ENCODE results near the gene PTGDR2. TPM values are rescaled to one million over a fixed set of nuclear protein-coding genes. Genes with fewer than 3 reads are reported as not detected.

The PTGDR2 gene
- total RNA-seq, 1 donor from 2014 or later = 0.86 TPM

GRCh38 chr11:60864856-60865513 is 9.2 kb upstream of the PTGDR2 start:
- no peaks in the 10 kb centered on the region for H3K9me3 ChIP-seq
- no peaks in the 10 kb centered on the region for H3K4me1 ChIP-seq
- DNase-seq = peak; percentile 16
- H3K36me3 ChIP-seq = no peaks in the 10 kb centered on the region
- TF ChIP-seq, protein P1, sequence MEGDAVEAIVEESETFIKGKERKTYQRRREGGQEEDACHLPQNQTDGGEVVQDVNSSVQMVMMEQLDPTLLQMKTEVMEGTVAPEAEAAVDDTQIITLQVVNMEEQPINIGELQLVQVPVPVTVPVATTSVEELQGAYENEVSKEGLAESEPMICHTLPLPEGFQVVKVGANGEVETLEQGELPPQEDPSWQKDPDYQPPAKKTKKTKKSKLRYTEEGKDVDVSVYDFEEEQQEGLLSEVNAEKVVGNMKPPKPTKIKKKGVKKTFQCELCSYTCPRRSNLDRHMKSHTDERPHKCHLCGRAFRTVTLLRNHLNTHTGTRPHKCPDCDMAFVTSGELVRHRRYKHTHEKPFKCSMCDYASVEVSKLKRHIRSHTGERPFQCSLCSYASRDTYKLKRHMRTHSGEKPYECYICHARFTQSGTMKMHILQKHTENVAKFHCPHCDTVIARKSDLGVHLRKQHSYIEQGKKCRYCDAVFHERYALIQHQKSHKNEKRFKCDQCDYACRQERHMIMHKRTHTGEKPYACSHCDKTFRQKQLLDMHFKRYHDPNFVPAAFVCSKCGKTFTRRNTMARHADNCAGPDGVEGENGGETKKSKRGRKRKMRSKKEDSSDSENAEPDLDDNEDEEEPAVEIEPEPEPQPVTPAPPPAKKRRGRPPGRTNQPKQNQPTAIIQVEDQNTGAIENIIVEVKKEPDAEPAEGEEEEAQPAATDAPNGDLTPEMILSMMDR (IDR thresholded peaks at IDR 0.05) = no peak
- no peak for ATAC-seq
- H3K27me3 ChIP-seq (ENCODE audit: low read depth) = no peaks in the 10 kb centered on the region
- intact Hi-C loops (cut with DNase I) = no loop called here
- no peak overlapping the region for H3K27ac ChIP-seq
- H3K4me3 ChIP-seq = no peak overlapping the region

DNA sequence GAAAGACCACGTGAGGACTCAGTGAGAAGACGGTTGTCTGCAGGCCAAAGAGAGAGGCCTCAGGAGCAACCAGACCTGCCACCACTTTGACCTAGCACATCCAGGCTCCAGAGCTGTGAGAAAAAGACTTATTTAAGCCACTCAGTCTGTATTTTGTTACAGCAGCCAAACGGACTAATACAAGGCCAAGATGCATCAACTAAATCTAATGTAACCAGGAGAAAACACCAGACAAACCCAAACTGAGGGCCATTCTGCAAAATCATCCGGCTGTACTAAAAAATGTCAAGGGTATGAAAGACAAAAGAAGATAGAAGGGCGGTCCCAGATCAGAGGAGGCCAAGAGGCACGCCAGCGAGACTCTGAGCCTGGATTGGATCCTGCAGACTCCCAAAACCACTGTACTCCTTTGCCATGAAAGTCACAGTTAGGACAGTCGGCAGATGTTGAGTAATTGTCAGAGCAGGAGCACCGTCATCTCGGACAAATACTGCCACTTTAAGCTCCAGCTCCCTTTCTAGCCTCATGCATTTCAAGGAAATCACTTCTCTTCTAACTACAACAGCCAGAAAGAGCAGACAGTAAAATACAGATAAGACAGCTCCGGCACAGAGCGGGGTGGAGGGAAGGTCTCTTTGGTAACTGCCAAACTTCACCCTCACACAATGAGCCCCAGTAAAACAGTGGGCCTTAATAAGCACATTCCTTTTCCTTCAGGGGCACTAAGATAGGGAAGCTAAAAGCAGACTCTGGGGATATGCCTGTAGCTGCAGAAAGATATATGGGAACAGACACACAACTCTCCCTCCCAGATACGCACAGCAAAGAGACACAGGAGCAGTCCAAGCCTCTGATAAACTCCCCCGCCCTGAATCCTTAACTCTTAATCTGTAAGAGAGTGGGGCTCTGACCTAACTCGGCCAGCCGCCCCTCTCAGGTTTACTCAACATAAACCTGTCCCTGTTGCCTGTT is 8.1 kb upstream of the PTGDR2 start:
- H3K36me3 ChIP-seq = no peaks in the 10 kb centered on the region
- intact Hi-C loops (cut with DNase I) = no loop called here
- H3K27ac ChIP-seq = no peak overlapping the region
- TF ChIP-seq, protein P1 (IDR thresholded peaks at IDR 0.05) = no peak
- H3K4me3 ChIP-seq = no peak overlapping the region
- H3K4me1 ChIP-seq = no peaks in the 10 kb centered on the region
- no peaks in the 10 kb centered on the region for H3K9me3 ChIP-seq
- DNase-seq = peak; percentile 20
- H3K27me3 ChIP-seq (ENCODE audit: low read depth) = no peaks in the 10 kb centered on the region
- no peak for ATAC-seq

GRCh38 chr11:60862171-60862570 is 6.4 kb upstream of the PTGDR2 start:
- Histone ChIP-seq H3K4me3 (no peak overlapping the region), H3K27ac (no peak overlapping the region), H3K36me3 (no peaks in the 10 kb centered on the region), H3K9me3 (no peaks in the 10 kb centered on the region), H3K27me3 (ENCODE audit: low read depth) (no peaks in the 10 kb centered on the region), H3K4me1 (no peaks in the 10 kb centered on the region)
- intact Hi-C loops (cut with DNase I) = no loop called here
- TF ChIP-seq, protein P1 (IDR thresholded peaks at IDR 0.05) = no peak
- DNase-seq = no peak
- ATAC-seq = no peak

GRCh38 chr11:60860943-60861342 is 5.2 kb upstream of the PTGDR2 start:
- Histone ChIP-seq H3K36me3 (no peaks in the 10 kb centered on the region), H3K27me3 (ENCODE audit: low read depth) (no peaks in the 10 kb centered on the region), H3K9me3 (no peaks in the 10 kb centered on the region), H3K4me3 (no peak overlapping the region), H3K27ac (no peak overlapping the region), H3K4me1 (no peaks in the 10 kb centered on the region)
- DNase-seq = peak; percentile 16
- intact Hi-C loops (cut with DNase I) = no loop called here
- ATAC-seq = no peak
- TF ChIP-seq, protein P1 (IDR thresholded peaks at IDR 0.05) = no peak

DNA sequence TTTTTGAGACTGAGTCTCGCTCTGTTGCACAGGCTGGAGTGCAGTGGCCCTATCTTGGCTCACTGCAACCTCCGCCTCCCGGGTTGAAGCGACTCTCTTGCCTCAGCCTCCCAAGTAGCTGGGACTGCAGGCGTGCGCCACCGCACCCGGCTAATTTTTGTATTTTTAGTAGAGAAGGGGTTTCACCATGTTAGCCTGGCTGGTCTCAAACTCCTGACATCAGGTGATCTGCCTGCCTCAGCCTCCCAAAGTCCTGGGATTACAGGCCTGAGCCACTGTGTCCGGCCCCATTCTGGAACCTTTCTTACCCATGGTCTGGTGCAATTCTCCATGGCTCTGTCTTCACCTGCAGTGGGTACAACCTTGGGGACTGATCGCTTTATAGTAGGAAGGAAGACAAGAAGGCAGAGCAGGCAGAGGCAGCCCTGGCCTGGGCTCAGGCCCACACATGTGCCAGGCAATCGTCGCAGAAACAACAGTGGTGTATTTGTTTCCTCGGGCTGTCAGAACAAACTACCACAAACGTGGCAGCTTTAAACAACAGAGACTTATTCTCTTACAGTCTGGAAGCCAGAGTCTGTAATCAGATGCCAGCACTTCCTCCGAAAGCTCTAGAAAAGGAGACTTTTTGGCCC is 4.0 kb upstream of the PTGDR2 start:
- intact Hi-C loops (cut with DNase I) = no loop called here
- H3K9me3 ChIP-seq = no peaks in the 10 kb centered on the region
- TF ChIP-seq, protein P1 (IDR thresholded peaks at IDR 0.05) = no peak
- DNase-seq (peak; percentile 3), ATAC-seq (no peak)
- no peak overlapping the region for H3K27ac ChIP-seq
- no peak overlapping the region for H3K4me3 ChIP-seq
- H3K27me3 ChIP-seq (ENCODE audit: low read depth) = no peaks in the 10 kb centered on the region
- H3K36me3 ChIP-seq = no peaks in the 10 kb centered on the region
- no peaks in the 10 kb centered on the region for H3K4me1 ChIP-seq
